Fibroblast of villous mesenchyme (primary cell): ENCODE results near the gene CDK2AP2. TPM values are rescaled to one million over a fixed set of nuclear protein-coding genes. Genes with fewer than 3 reads are reported as not detected.

ENCODE experiments used
- DNase-seq: peaks from one replicate; pipeline ENCODE4 v3.0.0-alpha.2; 2010; ENCODE audit warnings: low read depth
- H3K4me3 ChIP-seq: 2 replicates; pipeline ENCODE4 v1.5.1; 2011; ENCODE audit warnings: low read depth, mild to moderate bottlenecking, low read length
- total RNA-seq: library from RNA; depleted of rRNA; stranded (reverse); fragments of >200 nt; gene quantifications from 2 replicates; pipeline ENCODE4 v1.2.3, GENCODE V29; 2012
- TF ChIP-seq, protein P1 (sequence below): IDR thresholded peaks from 2 replicates; pipeline ENCODE4 v1.5.1; 2012; ENCODE audit warnings: low read depth, mild to moderate bottlenecking, low read length; ENCODE audit not compliant: insufficient read depth

Gene CDK2AP2
- total RNA-seq, 1 donor, result 16.8 TPM

DNA sequence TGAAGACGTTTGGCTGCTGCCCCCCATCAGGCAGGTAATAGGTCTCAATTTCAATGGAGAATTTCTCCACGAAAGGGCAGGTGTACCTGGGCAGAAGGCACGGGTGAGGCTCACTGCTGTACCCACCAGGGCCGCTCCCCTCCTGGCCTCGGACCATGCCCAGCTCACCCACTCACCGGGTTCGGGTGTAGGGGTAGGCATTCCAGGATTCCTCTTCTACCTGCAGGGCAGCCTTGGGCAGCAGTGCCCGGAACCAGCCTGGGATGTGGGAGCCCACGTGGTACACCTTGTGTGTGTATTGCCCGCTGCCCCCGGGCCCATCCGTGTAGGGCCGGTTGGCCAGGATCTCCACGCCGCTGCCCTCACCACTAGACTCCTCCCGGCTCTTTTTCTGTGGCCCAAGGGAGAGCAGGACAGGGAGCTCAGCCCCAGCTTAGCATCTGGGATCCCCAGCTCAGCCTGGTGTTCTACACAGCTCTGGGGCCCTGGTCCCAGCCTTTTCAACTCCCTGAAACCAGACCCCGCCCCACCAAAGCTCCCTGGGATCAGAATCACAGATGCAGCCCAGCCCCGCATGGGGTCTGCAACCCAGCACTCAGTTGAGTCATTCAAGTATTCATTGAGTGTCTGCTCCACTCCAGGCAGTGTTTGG is 5.5 kb downstream of the CDK2AP2 start:
- TF ChIP-seq, protein P1, sequence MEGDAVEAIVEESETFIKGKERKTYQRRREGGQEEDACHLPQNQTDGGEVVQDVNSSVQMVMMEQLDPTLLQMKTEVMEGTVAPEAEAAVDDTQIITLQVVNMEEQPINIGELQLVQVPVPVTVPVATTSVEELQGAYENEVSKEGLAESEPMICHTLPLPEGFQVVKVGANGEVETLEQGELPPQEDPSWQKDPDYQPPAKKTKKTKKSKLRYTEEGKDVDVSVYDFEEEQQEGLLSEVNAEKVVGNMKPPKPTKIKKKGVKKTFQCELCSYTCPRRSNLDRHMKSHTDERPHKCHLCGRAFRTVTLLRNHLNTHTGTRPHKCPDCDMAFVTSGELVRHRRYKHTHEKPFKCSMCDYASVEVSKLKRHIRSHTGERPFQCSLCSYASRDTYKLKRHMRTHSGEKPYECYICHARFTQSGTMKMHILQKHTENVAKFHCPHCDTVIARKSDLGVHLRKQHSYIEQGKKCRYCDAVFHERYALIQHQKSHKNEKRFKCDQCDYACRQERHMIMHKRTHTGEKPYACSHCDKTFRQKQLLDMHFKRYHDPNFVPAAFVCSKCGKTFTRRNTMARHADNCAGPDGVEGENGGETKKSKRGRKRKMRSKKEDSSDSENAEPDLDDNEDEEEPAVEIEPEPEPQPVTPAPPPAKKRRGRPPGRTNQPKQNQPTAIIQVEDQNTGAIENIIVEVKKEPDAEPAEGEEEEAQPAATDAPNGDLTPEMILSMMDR, result no peak
- no peak for DNase-seq
- H3K4me3 ChIP-seq, result no peak overlapping the region

DNA sequence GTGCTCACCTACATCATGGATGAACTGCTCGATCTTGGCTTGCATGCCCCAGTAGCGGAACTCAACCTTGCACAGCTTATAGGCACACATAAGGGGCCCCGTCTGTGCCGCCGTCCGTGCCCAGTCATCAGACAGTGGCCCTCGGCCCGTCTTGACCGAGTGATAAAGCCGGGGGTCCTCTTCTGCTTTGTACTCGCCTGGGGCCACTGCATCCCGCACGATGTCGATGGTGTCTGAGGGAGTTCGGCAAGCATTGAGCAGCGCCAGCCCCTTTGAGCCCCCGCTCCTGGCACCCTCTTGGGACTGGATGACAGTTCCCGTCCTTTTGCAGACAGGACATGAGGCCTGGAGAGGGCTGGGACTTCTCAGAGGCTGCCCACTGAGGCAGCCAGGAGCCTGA is 6.1 kb downstream of the CDK2AP2 start:
- TF ChIP-seq, protein P1, result no peak
- no peak for DNase-seq
- H3K4me3 ChIP-seq, result no peak overlapping the region

DNA sequence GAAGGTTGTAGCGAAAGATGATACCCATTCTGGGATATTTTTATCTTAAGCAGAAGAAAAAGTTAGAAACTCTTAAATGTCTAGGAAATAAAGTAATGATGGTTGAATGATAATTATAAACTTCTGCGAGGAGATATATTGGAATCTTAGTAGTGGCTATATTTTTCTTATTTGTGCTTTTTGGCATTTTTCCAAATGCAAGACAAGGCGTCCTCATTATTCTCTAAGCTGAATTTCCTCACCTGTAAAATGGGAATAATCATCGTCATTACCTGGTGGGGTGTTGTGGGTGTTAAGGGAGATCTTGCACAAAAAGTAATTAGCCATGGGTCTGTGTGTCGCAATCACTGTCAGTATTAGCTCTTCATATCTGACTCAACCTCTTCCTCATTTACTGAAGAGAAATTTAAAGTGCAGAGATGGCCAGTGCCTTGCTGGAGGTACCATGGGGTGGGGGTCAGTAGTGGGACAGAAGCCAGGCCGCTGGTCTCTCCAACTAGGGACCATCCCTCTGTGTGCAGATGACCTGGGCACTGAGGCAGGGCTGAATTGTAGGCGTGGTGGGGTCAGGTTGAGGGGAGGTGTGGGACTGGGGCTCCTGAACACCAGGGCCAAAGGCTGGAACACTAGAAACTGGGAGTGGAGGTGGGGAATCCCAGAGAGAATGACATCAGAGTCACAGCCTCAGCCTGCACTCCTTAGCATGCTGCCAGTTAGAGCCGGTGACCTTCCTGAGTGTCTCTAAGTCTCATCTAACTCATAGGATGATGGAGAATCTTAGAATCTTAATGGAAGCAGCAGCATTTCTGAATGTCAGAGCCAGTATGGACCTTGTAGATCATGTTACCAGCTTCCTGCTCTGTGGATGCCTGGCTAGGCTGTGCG is 6.9 kb downstream of the CDK2AP2 start:
- peak; percentile 9 for DNase-seq
- TF ChIP-seq, protein P1, result no peak
- H3K4me3 ChIP-seq, result no peak overlapping the region

DNA sequence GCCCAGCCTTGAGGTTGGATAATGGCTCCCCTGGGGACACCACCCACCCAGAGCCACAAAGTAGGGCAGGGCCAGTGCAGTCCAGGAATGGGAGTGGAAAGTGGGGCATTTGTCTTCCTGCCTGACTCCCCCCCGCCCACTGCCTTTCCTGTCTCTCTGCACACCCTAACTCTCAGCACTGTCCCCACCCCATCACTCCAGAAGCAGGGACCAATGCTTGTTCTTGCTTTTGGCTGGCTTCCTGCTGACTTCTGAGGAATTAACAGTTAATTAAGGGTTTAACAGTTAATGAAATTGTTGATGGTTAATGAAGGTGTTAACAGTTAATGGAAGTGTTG is 7.5 kb downstream of the CDK2AP2 start:
- DNase-seq, result no peak
- H3K4me3 ChIP-seq, result no peak overlapping the region
- TF ChIP-seq, protein P1, result no peak

DNA sequence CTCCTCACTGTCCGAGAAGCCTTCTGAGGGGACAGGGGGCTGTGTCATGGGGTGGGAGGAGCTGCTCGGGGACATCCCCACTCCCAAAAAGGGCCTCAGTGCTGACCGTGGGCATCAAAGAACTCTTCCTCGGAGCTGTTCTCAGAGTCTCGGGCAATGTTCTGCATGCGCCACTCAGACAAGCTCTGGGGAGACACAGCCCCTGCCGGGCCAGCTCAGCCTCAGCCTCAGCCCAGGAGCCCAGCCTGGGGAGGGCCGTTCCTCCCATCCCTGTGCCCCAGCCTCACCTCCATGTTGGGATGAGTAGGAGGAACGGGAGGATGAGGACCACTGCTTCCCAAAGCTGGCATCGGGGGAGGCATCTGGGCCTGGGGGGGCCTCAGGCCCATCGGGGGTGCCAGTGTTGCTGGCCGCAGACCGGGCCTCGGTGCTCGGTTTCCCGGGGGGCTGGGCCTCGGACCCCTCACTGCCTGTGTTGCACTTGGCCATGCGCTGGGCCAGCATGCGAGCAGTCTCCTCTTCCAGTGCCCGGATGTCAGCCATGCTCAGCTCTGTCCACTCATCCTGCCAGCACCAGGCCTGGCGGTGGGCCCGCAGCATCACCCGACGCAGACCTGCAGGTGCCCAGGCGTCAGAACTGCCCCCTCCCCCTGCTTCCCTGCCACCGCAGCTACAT is 8.0 kb downstream of the CDK2AP2 start:
- TF ChIP-seq, protein P1, result no peak
- H3K4me3 ChIP-seq, result no peak overlapping the region
- DNase-seq, result no peak

DNA sequence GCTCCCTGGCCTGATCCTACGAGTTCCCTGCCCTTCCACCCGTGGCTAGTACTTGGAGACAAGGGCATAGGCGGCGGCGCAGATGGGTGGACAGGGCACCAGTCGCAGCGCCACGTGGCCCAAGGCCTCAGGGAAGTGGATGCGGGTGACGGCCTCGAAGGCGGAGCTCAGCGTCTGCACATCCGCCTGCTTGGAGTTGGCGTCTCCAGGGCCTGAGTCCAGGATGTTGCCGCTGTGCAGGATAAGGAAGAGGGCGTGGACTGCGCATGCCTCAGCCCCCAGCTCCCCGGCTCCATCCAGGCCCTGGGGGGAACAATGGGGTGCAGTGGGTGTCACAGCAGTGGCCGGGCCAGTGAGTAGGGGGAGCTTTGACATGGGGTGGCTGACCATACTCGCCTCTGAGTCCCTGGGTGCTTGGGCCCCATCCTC is 9.4 kb downstream of the CDK2AP2 start:
- TF ChIP-seq, protein P1, result no peak
- no peak overlapping the region for H3K4me3 ChIP-seq
- DNase-seq, result no peak
